ENCODE data around the gene CCDC122.

CCDC122 gene

GRCh38 chr13:43878892-43879754 is at the start of gene CCDC122:
CCDC122 (minus strand) TSS chr13:43879740; CDS start chr13:43869376, 10,364 bp downstream.
- in situ Hi-C loops (cut with MboI; ENCODE audit: low sequenced_read_pairs): no loop called here

- in situ Hi-C loops (cut with MboI; ENCODE audit: low sequenced_read_pairs): no loop called here
These were observed 45.2 kb upstream of the CCDC122 start for GRCh38 chr13:43924549-43925245.

- in situ Hi-C loops (cut with MboI; ENCODE audit: low sequenced_read_pairs): no loop called here
These were observed 41.6 kb upstream of the CCDC122 start for GRCh38 chr13:43920965-43921674.

DNA sequence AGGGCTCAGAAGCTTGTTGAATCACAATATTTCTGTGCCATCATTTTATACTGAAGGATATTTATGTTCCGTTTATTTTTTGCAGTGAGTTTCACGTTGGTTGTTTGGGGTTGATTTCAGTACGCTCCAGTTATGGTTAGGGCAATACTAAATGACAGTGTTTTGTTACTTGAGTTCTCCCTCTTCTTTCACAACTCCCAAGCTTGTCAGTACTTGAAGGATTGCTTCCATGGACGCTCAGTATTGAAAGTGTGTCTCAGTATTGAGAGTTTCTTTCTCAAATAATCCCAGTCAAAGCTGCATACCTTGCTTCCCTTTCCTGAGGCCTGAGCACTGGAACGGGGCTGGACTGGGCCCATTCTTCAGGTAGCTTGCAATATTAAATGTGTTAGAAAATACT is 39.1 kb upstream of the CCDC122 start:
- in situ Hi-C loops (cut with MboI; ENCODE audit: low sequenced_read_pairs): no loop called here

GRCh38 chr13:43916828-43917227 is 37.3 kb upstream of the CCDC122 start:
- in situ Hi-C loops (cut with MboI; ENCODE audit: low sequenced_read_pairs): no loop called here

DNA sequence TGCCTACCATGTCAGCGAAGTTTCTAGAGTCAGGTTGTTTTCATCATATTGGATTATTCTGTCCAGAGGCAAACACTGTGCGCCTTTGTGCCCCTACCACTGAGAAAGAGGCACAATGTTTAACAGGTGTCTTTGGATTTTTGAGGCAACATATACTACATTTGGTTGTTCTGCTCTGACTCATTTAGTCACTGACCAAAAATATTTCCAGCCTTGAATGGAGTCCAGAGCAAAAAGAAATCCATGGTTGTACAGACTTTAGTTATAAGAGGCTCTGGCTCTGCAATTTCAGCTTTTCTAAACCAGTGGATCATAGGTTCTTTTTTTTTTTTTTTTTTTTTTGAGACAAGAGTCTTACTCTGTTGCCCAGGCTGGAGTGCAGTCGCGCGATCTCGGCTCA is 35.9 kb upstream of the CCDC122 start:
- in situ Hi-C loops (cut with MboI; ENCODE audit: low sequenced_read_pairs): no loop called here

DNA sequence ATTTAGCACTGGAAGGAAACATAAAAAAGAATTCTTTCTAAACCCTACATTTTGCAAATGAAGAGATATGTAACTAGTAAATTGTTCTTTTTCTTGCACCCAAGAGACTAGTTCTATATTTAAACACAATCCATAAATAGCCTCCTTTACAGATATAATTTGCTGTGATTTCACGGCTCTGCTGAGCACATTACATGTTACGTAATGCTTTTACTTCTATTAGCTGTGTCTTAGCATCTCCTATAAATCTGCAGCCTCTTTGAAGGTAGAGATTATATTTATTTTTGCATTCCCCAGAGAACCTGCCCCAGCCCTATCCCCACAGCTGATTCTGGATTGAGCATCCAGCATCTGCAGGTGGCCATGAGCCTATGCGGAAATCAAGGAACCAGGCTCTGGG is 32.3 kb upstream of the CCDC122 start:
- in situ Hi-C loops (cut with MboI; ENCODE audit: low sequenced_read_pairs): no loop called here

DNA sequence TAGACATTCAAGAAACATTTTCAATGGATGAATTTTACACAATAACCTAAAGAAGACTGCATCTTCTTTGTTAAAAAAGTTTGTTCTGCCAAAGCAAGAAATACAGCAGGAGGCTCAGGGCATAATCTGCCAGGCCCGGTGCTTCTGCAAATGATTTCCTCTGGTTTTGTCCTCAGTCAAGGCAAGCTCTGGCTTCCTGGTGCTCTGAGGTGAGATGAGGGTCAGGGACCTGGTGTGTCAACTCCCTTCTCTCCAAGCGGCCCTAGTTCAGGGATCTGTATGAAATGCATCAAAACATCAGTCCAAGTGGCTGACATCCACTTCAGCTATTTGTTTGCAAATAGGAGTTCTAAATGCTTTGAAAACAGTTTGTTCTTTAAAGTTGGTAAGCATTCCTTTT is 31.7 kb upstream of the CCDC122 start:
- in situ Hi-C loops (cut with MboI; ENCODE audit: low sequenced_read_pairs): no loop called here

- in situ Hi-C loops (cut with MboI; ENCODE audit: low sequenced_read_pairs): no loop called here
These were observed 31.3 kb upstream of the CCDC122 start for GRCh38 chr13:43910856-43911255.

DNA sequence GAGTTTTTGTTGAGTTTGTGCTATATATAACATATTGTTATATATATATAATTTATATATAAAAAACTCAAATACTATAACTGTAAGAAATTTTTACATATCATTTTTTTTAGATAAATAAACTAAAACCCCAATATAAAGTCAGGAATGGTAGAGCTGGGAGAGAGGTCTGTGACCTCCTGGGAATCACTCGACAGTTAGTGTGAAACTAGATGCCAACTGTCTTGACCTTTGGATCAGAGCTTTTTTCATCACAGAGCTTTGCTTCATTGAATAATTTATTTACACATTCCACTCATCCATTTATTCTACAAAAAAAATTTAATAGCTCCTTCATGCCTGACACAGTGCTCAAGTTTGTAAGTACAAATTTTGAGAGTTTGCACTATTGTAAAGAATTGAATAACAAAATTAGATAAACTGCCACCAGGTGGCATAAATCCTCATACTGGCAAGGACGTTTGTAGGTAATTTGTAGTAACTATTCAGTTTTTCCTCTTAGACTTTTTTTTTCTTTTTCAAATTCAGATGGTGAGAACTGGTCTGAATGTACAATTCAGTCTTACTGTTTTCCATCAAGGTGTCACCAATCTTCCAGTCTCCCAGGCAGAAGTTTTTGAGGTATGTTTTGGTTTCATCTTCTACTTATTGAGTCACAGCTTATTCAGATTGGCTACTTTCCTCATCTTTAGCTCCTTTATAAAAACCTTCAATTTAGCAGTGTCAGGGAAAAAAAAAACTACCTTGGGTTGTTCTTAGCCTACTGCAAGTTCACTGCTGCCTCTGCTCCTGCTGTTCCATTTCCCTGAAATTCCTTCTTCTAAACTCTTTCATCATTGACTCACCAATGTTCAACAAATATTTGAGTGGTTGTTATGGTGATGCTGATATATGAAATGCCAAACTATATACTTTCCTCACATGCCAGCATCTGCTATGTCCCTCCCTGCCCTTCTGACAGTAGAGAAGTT is 28.9 kb upstream of the CCDC122 start:
- in situ Hi-C loops (cut with MboI; ENCODE audit: low sequenced_read_pairs): no loop called here

- in situ Hi-C loops (cut with MboI; ENCODE audit: low sequenced_read_pairs): no loop called here
These were observed 26.0 kb upstream of the CCDC122 start for GRCh38 chr13:43905435-43906031.

DNA sequence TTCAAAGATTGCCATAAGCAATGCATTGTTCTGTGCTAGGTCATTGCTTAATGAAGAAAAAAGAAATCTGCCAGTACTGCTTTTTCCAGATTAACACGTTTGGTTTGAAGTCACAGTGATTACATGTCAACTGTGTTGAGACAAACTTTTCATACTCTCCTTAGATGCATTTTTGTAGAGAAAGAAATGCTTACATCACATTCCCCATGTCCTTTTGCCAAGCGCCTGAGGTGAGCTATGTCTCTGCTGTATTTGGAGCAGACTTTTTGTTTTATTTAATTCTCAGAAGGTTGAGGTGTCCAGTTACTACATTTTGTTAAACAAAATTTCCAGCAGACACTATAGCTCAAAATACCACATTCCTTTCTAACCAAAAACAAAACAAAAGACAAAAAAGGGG is 16.4 kb upstream of the CCDC122 start:
- in situ Hi-C loops (cut with MboI; ENCODE audit: low sequenced_read_pairs): no loop called here

DNA sequence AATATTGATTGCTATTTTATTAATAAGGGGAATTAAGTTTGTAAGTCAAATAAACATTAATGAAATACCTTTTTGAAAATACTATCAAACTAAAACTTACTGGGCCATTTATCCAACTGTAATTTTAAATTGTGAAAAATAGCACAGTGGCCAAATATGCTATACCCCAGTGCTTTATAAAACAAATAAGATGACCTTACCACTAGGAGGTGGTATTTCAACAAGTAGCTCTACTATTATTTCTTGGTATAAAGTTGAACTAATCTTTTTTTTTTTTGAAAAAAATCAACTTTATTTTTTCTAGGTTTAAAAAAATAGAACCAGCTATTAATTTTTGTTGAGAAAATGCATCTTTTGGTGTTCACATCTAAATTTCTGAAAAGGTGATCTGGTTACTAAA is 14.9 kb upstream of the CCDC122 start:
- in situ Hi-C loops (cut with MboI; ENCODE audit: low sequenced_read_pairs): no loop called here

DNA sequence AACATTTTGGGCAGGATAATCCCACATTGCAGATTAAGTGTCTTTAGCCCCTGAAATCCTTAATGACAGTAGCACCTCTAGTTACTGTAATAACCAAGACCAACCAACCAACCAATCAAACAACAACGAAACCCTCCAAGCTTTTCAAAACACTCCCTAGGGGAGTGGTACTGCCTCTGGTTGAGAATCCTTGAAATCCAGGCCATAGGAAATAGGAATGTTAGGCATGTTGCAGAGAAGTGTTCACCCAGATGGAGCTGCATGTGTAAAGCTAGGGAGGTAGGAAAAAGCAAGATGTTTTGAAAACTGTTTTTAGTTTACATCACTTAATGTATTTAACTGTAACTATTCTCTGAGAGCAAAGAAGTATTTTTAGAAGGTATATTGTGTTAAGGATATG is 4.7 kb upstream of the CCDC122 start:
- in situ Hi-C loops (cut with MboI; ENCODE audit: low sequenced_read_pairs): no loop called here

- in situ Hi-C loops (cut with MboI; ENCODE audit: low sequenced_read_pairs): no loop called here
These were observed 4.1 kb upstream of the CCDC122 start for GRCh38 chr13:43883631-43884030.

DNA sequence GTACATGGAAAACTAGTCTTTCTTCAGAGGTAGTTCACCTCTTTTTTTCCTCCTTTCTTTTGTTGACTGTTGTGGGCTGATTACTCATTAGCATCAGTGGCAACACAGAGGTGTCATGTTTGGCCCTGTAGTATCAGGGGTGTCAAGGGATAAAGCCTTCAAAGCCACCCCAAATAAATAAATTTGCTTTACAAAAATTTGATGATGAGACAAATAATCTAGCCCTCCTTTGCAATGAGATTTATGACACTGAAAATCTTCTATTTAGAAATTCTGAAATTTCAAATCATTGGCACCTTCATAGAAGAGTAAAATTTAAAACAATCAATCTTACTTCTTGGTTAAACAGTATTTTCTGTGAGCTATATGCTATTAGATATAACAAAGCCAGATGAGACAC is 2.0 kb upstream of the CCDC122 start:
- in situ Hi-C loops (cut with MboI; ENCODE audit: low sequenced_read_pairs): no loop called here

DNA sequence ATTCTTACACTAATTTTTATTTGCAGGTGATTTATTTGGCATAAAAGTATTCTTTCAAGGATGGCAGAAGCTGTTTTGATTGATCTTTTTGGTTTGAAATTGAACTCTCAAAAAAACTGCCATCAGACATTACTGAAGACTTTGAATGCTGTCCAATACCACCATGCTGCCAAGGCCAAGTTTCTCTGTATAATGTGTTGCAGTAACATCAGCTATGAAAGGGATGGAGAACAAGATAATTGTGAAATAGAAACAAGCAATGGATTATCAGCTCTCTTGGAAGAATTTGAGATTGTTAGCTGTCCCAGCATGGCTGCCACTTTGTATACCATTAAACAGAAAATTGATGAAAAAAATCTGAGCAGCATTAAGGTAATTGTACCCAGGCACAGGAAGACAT is 1.4 kb upstream of the CCDC122 start:
- in situ Hi-C loops (cut with MboI; ENCODE audit: low sequenced_read_pairs): no loop called here

- in situ Hi-C loops (cut with MboI; ENCODE audit: low sequenced_read_pairs): no loop called here
These were observed 795 bp upstream of the CCDC122 start for GRCh38 chr13:43880214-43880855.

- in situ Hi-C loops (cut with MboI; ENCODE audit: low sequenced_read_pairs): no loop called here
These were observed 228 bp upstream of the CCDC122 start, which contains the start of gene LACC1 for GRCh38 chr13:43879755-43880181. LACC1 (plus strand) TSS chr13:43879904; CDS start chr13:43880986, 1,082 bp downstream.
